CD4-positive, CD25-positive, alpha-beta regulatory T cell (primary cell): ENCODE measurements around the gene RNLS. TPM values are rescaled to one million over a fixed set of nuclear protein-coding genes. Genes with fewer than 3 reads are reported as not detected.
"Not testable (repeated sequence)": the region's sequence is repeated elsewhere in the genome, so short reads cannot be mapped to it uniquely, and the experiment has no call there.

Experiments used
- ATAC-seq, 2 donors: fragments of 150-1000 bp; cut with Tn5 transposase; one replicate each; pipeline ENCODE4 v1.10.0; 2021; ENCODE audit warnings: low read depth in 2 of 2, moderate number of reproducible peaks in 2 of 2, moderate library complexity in 1 of 2
- DNase-seq, 3 donors: peaks; one replicate each; pipeline versions ENCODE4 v3.0.0 to v3.0.0-alpha.2; 2012 to 2022; ENCODE audit warnings: mixed read lengths in 1 of 3
- H3K27ac ChIP-seq: one replicate; pipeline ENCODE4 v1.7.0; 2013; ENCODE audit warnings: mild to moderate bottlenecking, low read length; ENCODE audit not compliant: insufficient read depth, poor library complexity, severe bottlenecking
- H3K27me3 ChIP-seq: one replicate; pipeline ENCODE4 v1.7.0; 2013; ENCODE audit warnings: low read length; ENCODE audit not compliant: control insufficient read depth, insufficient read depth
- H3K36me3 ChIP-seq: one replicate; pipeline ENCODE4 v1.7.0; 2013; ENCODE audit warnings: mild to moderate bottlenecking, low read length, moderate library complexity; ENCODE audit not compliant: control insufficient read depth, insufficient read depth
- H3K4me1 ChIP-seq: 2 replicates; pipeline ENCODE4 v1.7.0; 2013; ENCODE audit warnings: mild to moderate bottlenecking, low read length; ENCODE audit not compliant: insufficient read depth, control insufficient read depth, poor library complexity, severe bottlenecking
- H3K4me3 ChIP-seq: one replicate; pipeline ENCODE4 v1.7.0; 2013; ENCODE audit warnings: low read depth, mild to moderate bottlenecking, low read length, moderate library complexity
- H3K9me3 ChIP-seq, 2 experiments: 1 replicate in 1 of 2; 2 replicates in 1 of 2; pipeline ENCODE4 v1.7.0; 2013; ENCODE audit warnings: low read length in 2 of 2, mild to moderate bottlenecking in 1 of 2, moderate library complexity in 1 of 2; ENCODE audit not compliant: control insufficient read depth in 2 of 2
- H3K27ac Mint-ChIP-seq, 3 donors: one replicate each; pipeline ENCODE4 v1.8.0; 2020 to 2022; ENCODE audit warnings: mild to moderate bottlenecking in 3 of 3, mixed read lengths in 3 of 3, moderate library complexity in 2 of 3
- H3K27me3 Mint-ChIP-seq: one replicate; pipeline ENCODE4 v1.8.0; 2022; ENCODE audit warnings: mild to moderate bottlenecking, mixed read lengths
- H3K36me3 Mint-ChIP-seq: one replicate; pipeline ENCODE4 v1.8.0; 2020; ENCODE audit warnings: mixed read lengths
- H3K4me1 Mint-ChIP-seq, 4 donors: one replicate each; pipeline ENCODE4 v1.8.0; 2020 to 2022; ENCODE audit warnings: mixed read lengths in 4 of 4, mild to moderate bottlenecking in 1 of 4
- H3K4me3 Mint-ChIP-seq, 4 donors: one replicate each; pipeline ENCODE4 v1.8.0; 2020 to 2022; ENCODE audit warnings: mild to moderate bottlenecking in 4 of 4, mixed read lengths in 4 of 4, moderate library complexity in 3 of 4
- H3K9me3 Mint-ChIP-seq, 7 donors: one replicate each; pipeline ENCODE4 v1.8.0; 2020 to 2022; ENCODE audit warnings: mixed read lengths in 7 of 7, mild to moderate bottlenecking in 3 of 7, moderate library complexity in 2 of 7
- polyA plus RNA-seq, 4 donors: library from polyadenylated mRNA; unstranded; fragments of 300-500 nt; fragmentation: Illumina TruSeq; gene quantifications; one replicate each; pipeline ENCODE4 v1.2.3, GENCODE V29; 2021
- total RNA-seq: library from RNA; stranded (reverse); gene quantifications from one replicate; pipeline ENCODE4 v1.2.3, GENCODE V29; 2022

Gene RNLS
- total and polyA plus RNA-seq, 5 donors from 2014 or later: 1.6 to 5.6 (median 4.4) TPM

GRCh38 chr10:88276945-88277344 lies 306.2 kb downstream of the RNLS start:
- not testable (repeated sequence) for H3K4me1 ChIP-seq, H3K27me3 Mint-ChIP-seq, DNase-seq, H3K27me3 ChIP-seq, H3K27ac ChIP-seq, H3K36me3 ChIP-seq, H3K9me3 Mint-ChIP-seq, H3K36me3 Mint-ChIP-seq, ATAC-seq, H3K4me3 Mint-ChIP-seq, H3K9me3 ChIP-seq, H3K4me3 ChIP-seq
- H3K27ac Mint-ChIP-seq: peak overlapping the region in 1 of 3 donors; percentile 66
- H3K4me1 Mint-ChIP-seq: peaks cover 12 to 26% (median 20%) of the 10 kb centered on the region in 4 donors

- Mint-ChIP-seq H3K36me3 (no peaks in the 10 kb centered on the region), H3K4me1 (peaks cover 22 to 50% (median 30%) of the 10 kb centered on the region in 4 donors), H3K4me3 (no peak overlapping the region), H3K9me3 (peaks cover 0 to 2% (median 0%) of the 10 kb centered on the region in 7 donors), H3K27me3 (no peaks in the 10 kb centered on the region), H3K27ac (peak overlapping the region in 1 of 3 donors; percentile 38)
- Histone ChIP-seq H3K36me3 (no peaks in the 10 kb centered on the region), H3K27me3 (no peaks in the 10 kb centered on the region), H3K9me3 (no peaks in the 10 kb centered on the region), H3K4me3 (no peak overlapping the region), H3K4me1 (peaks cover 27% of the 10 kb centered on the region), H3K27ac (no peak overlapping the region)
- DNase-seq (no peak), ATAC-seq (no peak)
Observed at GRCh38 chr10:88274286-88274685, 308.8 kb downstream of the RNLS start.

- no peak for ATAC-seq
Observed at GRCh38 chr10:88273567-88273966, 309.6 kb downstream of the RNLS start.

GRCh38 chr10:88271761-88272543 lies 311.2 kb downstream of the RNLS start:
- peaks cover 0 to under 1% (median 0%) of the 10 kb centered on the region in 7 donors for H3K9me3 Mint-ChIP-seq
- DNase-seq (no peak), ATAC-seq (peak in 1 of 2 donors; percentile 26)
- Histone ChIP-seq H3K27me3 (no peaks in the 10 kb centered on the region), H3K36me3 (no peaks in the 10 kb centered on the region), H3K4me1 (peaks cover 27% of the 10 kb centered on the region), H3K9me3 (no peaks in the 10 kb centered on the region), H3K27ac (peak overlapping the region; percentile 31), H3K4me3 (peak overlapping the region; percentile 72)
- H3K36me3 Mint-ChIP-seq: peaks cover 7% of the 10 kb centered on the region
- H3K4me3 Mint-ChIP-seq: peak overlapping the region; percentile 42 to 70 (median 54)
- peak overlapping the region; percentile 69 to 85 (median 79) for H3K27ac Mint-ChIP-seq
- peaks cover 24 to 60% (median 29%) of the 10 kb centered on the region in 4 donors for H3K4me1 Mint-ChIP-seq
- peaks cover 5% of the 10 kb centered on the region for H3K27me3 Mint-ChIP-seq

More at GRCh38 chr10:88273567-88273966, 309.6 kb downstream of the RNLS start:
- H3K4me1 ChIP-seq: peaks cover 27% of the 10 kb centered on the region
- DNase-seq: peak in 1 of 3 donors; percentile 13
- H3K27me3 ChIP-seq: no peaks in the 10 kb centered on the region
- H3K9me3 ChIP-seq: no peaks in the 10 kb centered on the region
- H3K4me3 Mint-ChIP-seq: no peak overlapping the region
- H3K36me3 ChIP-seq: no peaks in the 10 kb centered on the region
- peaks cover 21 to 54% (median 29%) of the 10 kb centered on the region in 4 donors for H3K4me1 Mint-ChIP-seq
- peaks cover 2% of the 10 kb centered on the region for H3K36me3 Mint-ChIP-seq
- peaks cover 0 to 2% (median 0%) of the 10 kb centered on the region in 7 donors for H3K9me3 Mint-ChIP-seq
- H3K27me3 Mint-ChIP-seq: peaks cover under 1% of the 10 kb centered on the region
- no peak overlapping the region for H3K4me3 ChIP-seq
- no peak overlapping the region for H3K27ac ChIP-seq
- H3K27ac Mint-ChIP-seq: no peak overlapping the region

- Histone ChIP-seq H3K27me3 (no peaks in the 10 kb centered on the region), H3K4me1 (peaks cover 27% of the 10 kb centered on the region), H3K4me3 (peak overlapping the region; percentile 72), H3K36me3 (no peaks in the 10 kb centered on the region), H3K27ac (peak overlapping the region; percentile 31), H3K9me3 (no peaks in the 10 kb centered on the region)
- peaks cover 27 to 64% (median 32%) of the 10 kb centered on the region in 4 donors for H3K4me1 Mint-ChIP-seq
- H3K4me3 Mint-ChIP-seq: peak overlapping the region; percentile 42 to 70 (median 54)
- peaks cover 5% of the 10 kb centered on the region for H3K27me3 Mint-ChIP-seq
- H3K36me3 Mint-ChIP-seq: peaks cover 7% of the 10 kb centered on the region
- peak overlapping the region; percentile 69 to 85 (median 79) for H3K27ac Mint-ChIP-seq
- ATAC-seq: peak; percentile 59 to 66
- H3K9me3 Mint-ChIP-seq: no peaks in the 10 kb centered on the region
- DNase-seq: peak in 2 of 3 donors; percentile 42 to 81
Observed at GRCh38 chr10:88270871-88271713, 312.0 kb downstream of the RNLS start.

- H3K36me3 Mint-ChIP-seq: peaks cover 7% of the 10 kb centered on the region
- ATAC-seq: no peak
- H3K4me3 Mint-ChIP-seq: peak overlapping the region in 1 of 4 donors; percentile 14
- H3K4me1 Mint-ChIP-seq: peaks cover 27 to 64% (median 32%) of the 10 kb centered on the region in 4 donors
- H3K27me3 Mint-ChIP-seq: peaks cover 5% of the 10 kb centered on the region
- H3K9me3 Mint-ChIP-seq: no peaks in the 10 kb centered on the region
- no peaks in the 10 kb centered on the region for H3K27me3 ChIP-seq
- no peaks in the 10 kb centered on the region for H3K36me3 ChIP-seq
- H3K4me3 ChIP-seq: no peak overlapping the region
- H3K9me3 ChIP-seq: no peaks in the 10 kb centered on the region
- H3K27ac ChIP-seq: no peak overlapping the region
- H3K27ac Mint-ChIP-seq: peak overlapping the region in 2 of 3 donors; percentile 79 to 85
- H3K4me1 ChIP-seq: peaks cover 27% of the 10 kb centered on the region
- no peak for DNase-seq
Observed at GRCh38 chr10:88270061-88270808, 312.9 kb downstream of the RNLS start.

GRCh38 chr10:88262591-88263234 lies 320.4 kb downstream of the RNLS start:
- Mint-ChIP-seq H3K4me1 (peaks cover 0 to 14% (median 5%) of the 10 kb centered on the region in 4 donors), H3K36me3 (no peaks in the 10 kb centered on the region), H3K27me3 (no peaks in the 10 kb centered on the region), H3K4me3 (no peak overlapping the region), H3K27ac (no peak overlapping the region), H3K9me3 (peaks cover 0 to 2% (median 0%) of the 10 kb centered on the region in 7 donors)
- ATAC-seq (no peak), DNase-seq (no peak)
- H3K27me3 ChIP-seq: no peaks in the 10 kb centered on the region
- no peak overlapping the region for H3K4me3 ChIP-seq
- no peaks in the 10 kb centered on the region for H3K4me1 ChIP-seq
- H3K9me3 ChIP-seq: no peaks in the 10 kb centered on the region
- H3K27ac ChIP-seq: no peak overlapping the region
- no peaks in the 10 kb centered on the region for H3K36me3 ChIP-seq
